GM19463 (cell line): ENCODE measurements around the gene NAV2.
"Not testable (repeated sequence)": the region's sequence is repeated elsewhere in the genome, so short reads cannot be mapped to it uniquely, and the experiment has no call there.

ENCODE experiments used
- ATAC-seq: cut with Tn5 transposase; IDR thresholded peaks from one replicate; pipeline ENCODE4 v1.9.1; 2021; ENCODE audit warnings: mild to moderate bottlenecking, moderate library complexity; ENCODE audit not compliant: unreplicated experiment

The NAV2 gene

GRCh38 chr11:19985111-19985510 lies 272.5 kb downstream of the NAV2 start:
- no peak for ATAC-seq

- ATAC-seq: no peak
Observed at GRCh38 chr11:19987331-19987801, 274.7 kb downstream of the NAV2 start.

- ATAC-seq: no peak
Observed at GRCh38 chr11:19988598-19988997, 276.0 kb downstream of the NAV2 start.

DNA sequence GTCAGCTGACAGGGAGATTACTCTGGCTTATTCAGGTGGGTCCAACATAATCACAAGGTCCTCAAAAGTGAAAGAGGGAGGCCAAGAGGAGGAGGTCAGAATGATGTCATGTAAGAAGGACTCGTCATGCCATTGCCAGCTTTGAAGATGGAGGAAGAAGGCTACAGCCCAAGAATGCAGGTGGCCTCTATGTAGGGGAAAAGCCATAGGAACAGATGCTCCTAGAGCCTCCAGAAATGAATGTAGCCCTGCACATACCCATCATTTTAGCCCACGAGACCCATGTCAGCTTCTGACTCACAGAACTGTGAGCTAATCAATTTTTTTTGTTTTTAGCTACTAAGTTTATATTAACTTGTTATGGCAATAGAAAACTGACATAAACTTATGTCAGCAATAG lies 276.6 kb downstream of the NAV2 start:
- no peak for ATAC-seq

DNA sequence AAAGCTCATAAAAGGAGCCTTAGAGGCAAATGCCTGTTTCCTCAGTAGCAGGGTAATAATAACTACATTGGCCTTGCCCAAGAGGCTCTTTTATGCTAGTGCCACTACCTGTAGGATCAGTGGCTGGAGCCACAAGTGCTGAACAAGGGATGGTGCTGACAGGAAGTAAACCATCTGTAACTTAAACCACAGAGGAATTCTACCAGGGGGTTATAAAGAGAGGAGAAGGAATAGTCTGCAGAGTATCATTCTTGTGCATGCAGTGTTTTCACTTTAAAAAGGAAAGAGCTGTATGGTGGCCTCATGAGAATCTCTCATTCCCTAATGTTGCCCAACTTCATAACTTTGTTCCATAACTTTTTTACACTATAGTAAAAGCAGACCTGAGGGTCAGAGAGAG lies 279.5 kb downstream of the NAV2 start:
- ATAC-seq: no peak

GRCh38 chr11:19992998-19993397 lies 280.4 kb downstream of the NAV2 start:
- no peak for ATAC-seq

- ATAC-seq: no peak
Observed at GRCh38 chr11:19994672-19995071, 282.0 kb downstream of the NAV2 start.

GRCh38 chr11:19995145-19995544 lies 282.5 kb downstream of the NAV2 start:
- ATAC-seq: no peak

DNA sequence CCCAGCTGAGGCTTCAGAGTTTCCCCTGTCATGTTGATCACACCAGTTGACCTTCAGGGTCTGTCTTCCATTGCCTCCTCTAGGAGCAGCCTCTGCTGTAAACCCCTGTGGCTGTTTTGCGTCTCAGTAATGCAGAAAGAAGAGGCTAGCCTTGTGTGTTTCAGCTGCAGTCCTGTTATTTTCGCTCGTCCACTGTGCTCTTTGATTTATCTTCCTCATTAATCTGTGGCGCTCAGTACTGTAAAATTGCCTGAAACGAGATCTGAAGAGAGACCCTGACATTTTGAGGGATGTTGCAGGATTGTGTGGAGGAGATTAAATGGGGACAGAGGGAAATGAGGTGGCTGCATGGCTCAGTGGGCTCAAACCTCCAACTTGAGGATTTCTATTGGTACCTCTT lies 283.9 kb downstream of the NAV2 start:
- ATAC-seq: no peak

GRCh38 chr11:20000022-20000350 lies 287.3 kb downstream of the NAV2 start:
- no peak for ATAC-seq

GRCh38 chr11:20000351-20001134 lies 287.9 kb downstream of the NAV2 start:
- no peak for ATAC-seq

DNA sequence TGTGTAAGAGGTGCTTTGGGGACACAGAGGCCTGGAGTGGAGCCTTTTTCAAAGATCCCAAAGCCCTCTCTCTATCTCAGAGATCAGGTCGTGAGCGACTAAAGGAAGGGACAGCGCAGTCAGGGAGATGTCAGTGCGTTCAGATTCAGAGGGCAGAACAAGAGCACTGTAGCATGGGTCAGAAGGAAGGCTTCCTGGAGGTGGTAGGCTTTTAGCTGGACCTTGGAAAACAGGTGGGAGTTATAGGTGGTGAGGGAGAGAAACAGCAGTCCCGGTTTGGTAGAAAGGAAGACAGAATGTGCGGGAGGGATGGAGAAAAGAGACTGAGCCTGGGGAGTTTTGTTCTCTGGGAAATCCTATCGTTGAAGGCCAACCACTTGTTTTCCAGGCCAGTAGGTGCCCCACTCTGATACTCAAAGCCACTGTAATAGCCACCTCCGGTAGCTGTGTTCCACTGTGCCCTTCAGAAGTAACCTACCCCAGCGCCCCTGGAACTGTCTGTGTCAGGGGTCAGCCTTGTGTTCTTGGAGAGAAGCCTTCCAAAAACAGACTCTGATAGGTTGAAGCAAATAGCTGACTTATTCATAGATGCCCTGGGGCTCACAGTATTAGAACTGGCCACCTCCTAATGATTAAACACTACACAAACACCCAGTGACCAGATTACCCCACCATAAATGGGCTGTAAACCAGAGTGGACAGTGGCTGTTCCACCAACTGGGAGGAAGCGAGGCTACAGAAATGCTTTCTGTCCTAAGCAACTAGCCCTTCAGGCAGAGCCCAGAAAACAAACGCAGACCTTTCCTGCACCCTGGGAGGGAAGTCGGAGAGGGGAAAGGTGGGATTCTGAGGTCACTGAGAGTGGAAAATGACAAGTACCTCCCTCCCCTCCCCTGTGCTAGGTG lies 289.9 kb downstream of the NAV2 start:
- no peak for ATAC-seq

GRCh38 chr11:20003351-20003750 lies 290.7 kb downstream of the NAV2 start:
- ATAC-seq: no peak

- ATAC-seq: no peak
Observed at GRCh38 chr11:20004866-20005265, 292.2 kb downstream of the NAV2 start.

- no peak for ATAC-seq
Observed at GRCh38 chr11:20005747-20006146, 293.1 kb downstream of the NAV2 start.

DNA sequence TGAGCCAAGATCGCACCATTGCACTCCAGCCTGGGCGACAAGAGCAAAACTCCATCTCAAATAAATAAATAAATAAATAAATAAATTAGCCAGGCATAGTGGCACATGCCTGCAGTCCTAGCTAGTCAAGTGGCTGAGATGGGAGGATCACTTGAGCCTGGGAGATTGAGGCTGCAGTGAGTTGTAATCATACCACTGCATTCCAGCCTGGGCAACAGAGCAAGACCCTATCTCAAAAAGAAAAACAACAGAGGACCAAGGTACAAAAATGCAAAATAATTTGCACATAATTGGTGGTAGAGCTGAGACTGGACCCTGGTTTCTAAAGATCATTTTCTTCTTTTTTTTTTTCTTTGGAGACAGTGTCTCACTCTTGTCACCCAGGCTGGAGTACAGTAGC lies 294.0 kb downstream of the NAV2 start:
- not testable (repeated sequence) for ATAC-seq

GRCh38 chr11:20007386-20007785 lies 294.7 kb downstream of the NAV2 start:
- no peak for ATAC-seq

- ATAC-seq: no peak
Observed at GRCh38 chr11:20008190-20008870, 295.7 kb downstream of the NAV2 start.

- no peak for ATAC-seq
Observed at GRCh38 chr11:20008871-20009644, 296.4 kb downstream of the NAV2 start.

DNA sequence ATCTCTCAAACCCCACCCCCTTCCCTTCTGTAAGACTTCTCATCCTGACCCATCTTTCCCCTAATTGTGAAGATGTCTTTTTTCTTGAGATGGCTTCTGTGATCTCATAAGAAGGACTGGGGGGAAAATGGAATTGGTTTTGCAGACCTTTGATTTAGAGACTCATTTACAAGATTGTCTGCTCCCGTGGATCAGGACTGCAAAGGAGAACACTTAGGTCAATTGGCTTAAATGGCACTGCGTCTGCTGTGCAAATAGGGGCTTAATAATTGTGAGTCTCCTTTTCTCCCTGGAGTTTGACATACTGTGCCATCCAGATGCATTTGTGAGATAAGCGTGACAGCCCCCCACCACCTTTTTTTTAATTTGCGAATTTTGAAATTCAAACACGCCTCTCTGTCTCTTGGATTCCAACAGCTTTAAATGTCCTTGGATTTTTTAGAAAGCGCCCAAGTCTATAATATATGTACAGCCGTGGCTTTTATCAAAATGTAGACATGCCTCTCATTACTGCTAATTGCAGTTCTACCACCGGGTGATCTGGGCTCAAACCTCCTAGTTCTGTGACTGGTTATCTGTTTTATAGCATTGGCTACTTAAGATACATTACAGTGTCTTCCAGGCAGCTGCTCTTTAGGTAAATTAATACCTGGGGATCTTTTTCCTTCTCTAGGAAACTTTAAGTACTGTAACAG lies 297.7 kb downstream of the NAV2 start:
- ATAC-seq: no peak
